K562 treated with DMSO at 1 percent for 12 hours (cell line): ENCODE measurements around the gene AZGP1. TPM values are rescaled to one million over a fixed set of nuclear protein-coding genes. Genes with fewer than 3 reads are reported as not detected.

Source experiments
- total RNA-seq: library from RNA; unstranded; fragments of 300-600 nt; gene quantifications from 2 replicates; pipeline ENCODE4 v1.2.3, GENCODE V29; 2022; ENCODE audit not compliant: insufficient read depth

The AZGP1 gene
- total RNA-seq: not detected in 2 replicates

GRCh38 chr7:99975782-99976521, at the start of gene AZGP1:
Gene AZGP1 (minus strand): TSS chr7:99976031. CDS start chr7:99976020, 11 bp downstream.

GRCh38 chr7:100015232-100016214, 39.7 kb upstream of the AZGP1 start, which contains the start of gene ZKSCAN1:
Gene ZKSCAN1 (plus strand): TSS chr7:100015596. CDS start chr7:100023507, 7,911 bp downstream.

GRCh38 chr7:99928994-99929729, 46.7 kb downstream of the AZGP1 start, which contains the start of gene GJC3:
Gene GJC3 (minus strand): TSS chr7:99929620. CDS start chr7:99929620, 0 bp downstream.

GRCh38 chr7:99918959-99919813, 56.6 kb downstream of the AZGP1 start, which contains the start of gene TRIM4:
Gene TRIM4 (minus strand): TSS chr7:99919530. CDS start chr7:99919401, 129 bp downstream.

Other genes with a start within 250 kb of the AZGP1 start
- not detected in 2 replicates for gene CYP3A7, start 240.8 kb downstream of the AZGP1 start, total RNA-seq
- not detected in 2 replicates for gene CYP3A4, start 191.8 kb downstream of the AZGP1 start, total RNA-seq
- gene CYP3A43, start 148.0 kb downstream of the AZGP1 start, total RNA-seq: not detected in 2 replicates
- gene OR2AE1, start 99.0 kb downstream of the AZGP1 start, total RNA-seq: not detected in 2 replicates
- 22.1 and 47.3 TPM in 2 replicates for gene TRIM4, start 56.5 kb downstream of the AZGP1 start, total RNA-seq
- not detected in 2 replicates for gene GJC3, start 46.4 kb downstream of the AZGP1 start, total RNA-seq
- gene ZKSCAN1, start 39.6 kb upstream of the AZGP1 start, total RNA-seq: 7.7 and 24.0 TPM in 2 replicates
- 8.9 and 17.0 TPM in 2 replicates for gene ZSCAN21, start 73.7 kb upstream of the AZGP1 start, total RNA-seq
- 20.8 and 32.0 TPM in 2 replicates for gene ZNF3, start 105.7 kb upstream of the AZGP1 start, total RNA-seq
- 137 and 153 TPM in 2 replicates for gene COPS6, start 112.9 kb upstream of the AZGP1 start, total RNA-seq
- gene MCM7, start 125.4 kb upstream of the AZGP1 start, total RNA-seq: 428 and 455 TPM in 2 replicates
- gene AP4M1, start 125.6 kb upstream of the AZGP1 start, total RNA-seq: 17.2 and 19.9 TPM in 2 replicates
- gene TAF6, start 143.3 kb upstream of the AZGP1 start, total RNA-seq: 54.3 and 104 TPM in 2 replicates
- gene CNPY4, start 143.6 kb upstream of the AZGP1 start, total RNA-seq: 9.2 and 11.9 TPM in 2 replicates
- 4.0 and 6.1 TPM in 2 replicates for gene MBLAC1, start 150.9 kb upstream of the AZGP1 start, total RNA-seq
- 285 and 449 TPM in 2 replicates for gene LAMTOR4, start 172.9 kb upstream of the AZGP1 start, total RNA-seq
- gene TRAPPC14, start 182.7 kb upstream of the AZGP1 start, total RNA-seq: 36.9 and 43.3 TPM in 2 replicates
- 5.9 and 6.2 TPM in 2 replicates for gene GAL3ST4, start 192.6 kb upstream of the AZGP1 start, total RNA-seq
- 0.52 and 6.1 TPM in 2 replicates for gene GPC2, start 201.3 kb upstream of the AZGP1 start, total RNA-seq
- 3.4 and 9.1 TPM in 2 replicates for gene STAG3, start 201.9 kb upstream of the AZGP1 start, total RNA-seq
- gene PVRIG, start 243.9 kb upstream of the AZGP1 start, total RNA-seq: not detected in 2 replicates